ENCODE results near the gene FILIP1L. TPM values are rescaled to one million over a fixed set of nuclear protein-coding genes. Genes with fewer than 3 reads are reported as not detected.
A peak's percentile ranks its signal among the peaks of the same experiment; 100 is the strongest.

FILIP1L gene
- polyA plus RNA-seq, 1 donor = 36.3 TPM

GRCh38 chr3:99981138-99981537 is 133.2 kb downstream of the FILIP1L start:
- WGBS (ENCODE audit: insufficient coverage, low lambda C conversion rate) = no CpG with 5 or more reads among the region's 1 CpG
- H3K4me1 ChIP-seq (ENCODE audit: control insufficient read depth, insufficient read depth, low read length) = no peaks in the 10 kb centered on the region
- H3K27me3 ChIP-seq (ENCODE audit: control insufficient read depth, insufficient read depth, low read length) = no peaks in the 10 kb centered on the region
- no peak for DNase-seq
- no peaks in the 10 kb centered on the region for H3K9me3 ChIP-seq (ENCODE audit: control insufficient read depth, low read depth, low read length)
- no peak overlapping the region for H3K4me3 ChIP-seq (ENCODE audit: low read length)
- H3K27ac ChIP-seq (ENCODE audit: low read length) = no peak overlapping the region
- H3K36me3 ChIP-seq (ENCODE audit: control insufficient read depth, insufficient read depth, low read length) = no peaks in the 10 kb centered on the region

- no peak for DNase-seq
- no CpG with 5 or more reads among the region's 3 CpGs for WGBS (ENCODE audit: insufficient coverage, low lambda C conversion rate)
- Histone ChIP-seq H3K4me3 (ENCODE audit: low read length) (no peak overlapping the region), H3K36me3 (ENCODE audit: control insufficient read depth, insufficient read depth, low read length) (no peaks in the 10 kb centered on the region), H3K27ac (ENCODE audit: low read length) (no peak overlapping the region), H3K27me3 (ENCODE audit: control insufficient read depth, insufficient read depth, low read length) (no peaks in the 10 kb centered on the region), H3K4me1 (ENCODE audit: control insufficient read depth, insufficient read depth, low read length) (no peaks in the 10 kb centered on the region), H3K9me3 (ENCODE audit: control insufficient read depth, low read depth, low read length) (no peaks in the 10 kb centered on the region)
These were observed 133.7 kb downstream of the FILIP1L start for GRCh38 chr3:99980606-99981005.

- H3K36me3 ChIP-seq (ENCODE audit: control insufficient read depth, insufficient read depth, low read length) = no peaks in the 10 kb centered on the region
- no peak overlapping the region for H3K4me3 ChIP-seq (ENCODE audit: low read length)
- no peaks in the 10 kb centered on the region for H3K27me3 ChIP-seq (ENCODE audit: control insufficient read depth, insufficient read depth, low read length)
- H3K9me3 ChIP-seq (ENCODE audit: control insufficient read depth, low read depth, low read length) = no peaks in the 10 kb centered on the region
- H3K4me1 ChIP-seq (ENCODE audit: control insufficient read depth, insufficient read depth, low read length) = no peaks in the 10 kb centered on the region
- WGBS (ENCODE audit: insufficient coverage, low lambda C conversion rate) = no CpG with 5 or more reads among the region's 1 CpG
- DNase-seq = no peak
- H3K27ac ChIP-seq (ENCODE audit: low read length) = no peak overlapping the region
These were observed 136.1 kb downstream of the FILIP1L start for GRCh38 chr3:99978221-99978620.

DNA sequence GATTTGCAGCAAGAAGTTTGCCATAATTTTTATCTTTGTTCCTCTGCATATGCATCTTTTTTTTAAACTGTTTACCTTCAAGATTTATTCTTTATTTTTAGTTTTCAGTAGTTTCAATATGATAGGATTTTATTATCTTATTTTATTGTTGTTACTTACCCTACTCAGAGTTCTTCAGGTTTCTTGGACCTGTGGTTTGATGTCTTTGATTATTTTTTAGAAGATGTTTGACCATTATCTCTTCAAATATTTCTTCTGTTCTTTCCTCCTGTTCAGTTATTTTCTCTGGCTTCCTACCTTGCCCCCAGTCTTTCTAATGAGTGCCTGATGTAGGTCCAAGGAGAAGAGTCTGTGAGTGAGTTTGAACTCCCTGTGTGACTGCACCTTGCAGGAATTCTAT is 137.7 kb downstream of the FILIP1L start:
- Histone ChIP-seq H3K27me3 (ENCODE audit: control insufficient read depth, insufficient read depth, low read length) (no peaks in the 10 kb centered on the region), H3K9me3 (ENCODE audit: control insufficient read depth, low read depth, low read length) (no peaks in the 10 kb centered on the region), H3K27ac (ENCODE audit: low read length) (no peak overlapping the region), H3K4me3 (ENCODE audit: low read length) (no peak overlapping the region), H3K36me3 (ENCODE audit: control insufficient read depth, insufficient read depth, low read length) (no peaks in the 10 kb centered on the region), H3K4me1 (ENCODE audit: control insufficient read depth, insufficient read depth, low read length) (no peaks in the 10 kb centered on the region)
- DNase-seq = no peak

DNA sequence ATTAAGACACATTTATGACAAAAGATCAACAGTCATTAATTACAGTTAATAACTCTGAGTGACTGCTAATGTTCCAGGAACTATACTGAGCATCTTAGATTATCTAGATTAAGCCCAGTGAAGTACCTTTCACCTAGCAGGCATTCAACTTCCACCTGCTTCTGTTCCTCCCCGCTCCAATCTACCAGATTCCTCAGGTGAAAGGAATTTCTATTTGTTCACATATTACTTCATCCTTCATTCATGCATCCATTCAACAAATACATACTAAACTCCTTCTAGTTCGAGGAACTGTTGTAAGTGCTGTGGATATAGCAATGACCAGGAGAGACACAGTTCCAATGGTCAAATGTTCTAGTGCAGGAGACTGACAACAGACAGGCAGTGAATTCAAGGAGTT is 139.3 kb downstream of the FILIP1L start:
- WGBS (ENCODE audit: insufficient coverage, low lambda C conversion rate) = no CpG with 5 or more reads among the region's 2 CpGs
- H3K27me3 ChIP-seq (ENCODE audit: control insufficient read depth, insufficient read depth, low read length) = no peaks in the 10 kb centered on the region
- DNase-seq = no peak
- H3K4me3 ChIP-seq (ENCODE audit: low read length) = no peak overlapping the region
- H3K9me3 ChIP-seq (ENCODE audit: control insufficient read depth, low read depth, low read length) = no peaks in the 10 kb centered on the region
- no peaks in the 10 kb centered on the region for H3K4me1 ChIP-seq (ENCODE audit: control insufficient read depth, insufficient read depth, low read length)
- H3K27ac ChIP-seq (ENCODE audit: low read length) = no peak overlapping the region
- no peaks in the 10 kb centered on the region for H3K36me3 ChIP-seq (ENCODE audit: control insufficient read depth, insufficient read depth, low read length)

DNA sequence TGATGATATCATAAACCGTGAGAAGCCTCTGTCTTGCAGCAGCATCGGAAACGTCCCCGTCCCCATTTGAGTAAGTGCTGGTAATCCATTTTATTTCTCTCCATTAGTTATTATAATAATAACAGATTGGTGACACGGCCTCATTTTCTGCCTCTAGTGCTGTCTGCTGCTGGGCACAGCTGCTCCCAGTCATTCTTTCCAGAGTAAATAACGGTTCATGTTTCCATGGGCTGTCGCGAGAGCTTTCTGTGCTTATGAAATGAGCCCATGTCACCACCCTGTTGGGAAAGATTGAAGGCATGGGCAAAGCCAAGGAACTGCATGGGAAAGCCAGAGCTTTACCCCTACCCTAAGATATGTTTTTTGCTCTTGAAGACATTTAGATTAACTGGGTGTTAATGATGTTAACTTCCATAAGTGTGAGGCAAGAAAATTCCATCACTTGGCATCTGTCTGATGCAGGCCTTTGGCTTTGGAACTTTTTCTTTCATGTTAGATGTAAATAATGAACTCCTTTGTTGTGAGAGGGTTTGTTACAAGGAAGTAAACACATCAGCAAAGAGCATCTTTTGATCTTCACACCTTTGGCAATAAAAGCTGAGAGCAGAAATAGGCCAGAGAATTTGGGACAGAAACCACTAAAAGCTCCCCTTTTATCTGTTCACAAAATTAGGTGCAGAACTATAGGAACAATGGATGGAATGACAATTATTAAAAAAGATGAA is 141.8 kb downstream of the FILIP1L start:
- H3K27me3 ChIP-seq (ENCODE audit: control insufficient read depth, insufficient read depth, low read length) = no peaks in the 10 kb centered on the region
- H3K4me1 ChIP-seq (ENCODE audit: control insufficient read depth, insufficient read depth, low read length) = no peaks in the 10 kb centered on the region
- H3K36me3 ChIP-seq (ENCODE audit: control insufficient read depth, insufficient read depth, low read length) = no peaks in the 10 kb centered on the region
- H3K9me3 ChIP-seq (ENCODE audit: control insufficient read depth, low read depth, low read length) = no peaks in the 10 kb centered on the region
- DNase-seq = no peak
- H3K4me3 ChIP-seq (ENCODE audit: low read length) = no peak overlapping the region
- WGBS (ENCODE audit: insufficient coverage, low lambda C conversion rate) = 67% methylated on average over 4 of the region's 8 CpGs
- H3K27ac ChIP-seq (ENCODE audit: low read length) = no peak overlapping the region

GRCh38 chr3:99971761-99972160 is 142.5 kb downstream of the FILIP1L start:
- no peaks in the 10 kb centered on the region for H3K9me3 ChIP-seq (ENCODE audit: control insufficient read depth, low read depth, low read length)
- no peaks in the 10 kb centered on the region for H3K27me3 ChIP-seq (ENCODE audit: control insufficient read depth, insufficient read depth, low read length)
- no peak overlapping the region for H3K4me3 ChIP-seq (ENCODE audit: low read length)
- no peaks in the 10 kb centered on the region for H3K4me1 ChIP-seq (ENCODE audit: control insufficient read depth, insufficient read depth, low read length)
- H3K27ac ChIP-seq (ENCODE audit: low read length) = no peak overlapping the region
- WGBS (ENCODE audit: insufficient coverage, low lambda C conversion rate) = 100% methylated on average over 1 of the region's 3 CpGs
- no peaks in the 10 kb centered on the region for H3K36me3 ChIP-seq (ENCODE audit: control insufficient read depth, insufficient read depth, low read length)
- no peak for DNase-seq

- no peak overlapping the region for H3K27ac ChIP-seq (ENCODE audit: low read length)
- no CpG with 5 or more reads among the region's 1 CpG for WGBS (ENCODE audit: insufficient coverage, low lambda C conversion rate)
- H3K4me3 ChIP-seq (ENCODE audit: low read length) = no peak overlapping the region
- H3K9me3 ChIP-seq (ENCODE audit: control insufficient read depth, low read depth, low read length) = no peaks in the 10 kb centered on the region
- peaks cover 11% of the 10 kb centered on the region for H3K4me1 ChIP-seq (ENCODE audit: control insufficient read depth, insufficient read depth, low read length)
- H3K36me3 ChIP-seq (ENCODE audit: control insufficient read depth, insufficient read depth, low read length) = no peaks in the 10 kb centered on the region
- DNase-seq = no peak
- no peaks in the 10 kb centered on the region for H3K27me3 ChIP-seq (ENCODE audit: control insufficient read depth, insufficient read depth, low read length)
These were observed 144.1 kb downstream of the FILIP1L start for GRCh38 chr3:99970198-99970597.

DNA sequence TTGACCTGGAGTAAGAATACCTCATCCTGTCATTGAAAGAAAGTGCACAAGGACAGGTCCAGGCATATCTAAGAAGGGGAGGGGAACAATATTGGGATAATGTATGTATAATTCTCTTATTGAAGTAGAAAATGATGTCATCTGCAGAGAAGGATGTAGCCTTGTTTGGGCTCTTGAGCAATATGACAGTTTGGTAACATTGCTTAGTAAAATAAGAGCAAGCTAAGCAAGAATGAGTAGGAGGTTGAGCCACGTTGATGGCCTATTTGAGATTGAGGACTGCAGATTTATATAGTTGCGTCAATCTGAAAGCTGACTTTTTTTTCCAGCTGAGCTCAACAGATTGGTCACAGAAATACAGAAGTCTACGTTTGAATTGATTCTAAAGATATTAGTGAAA is 145.2 kb downstream of the FILIP1L start:
- no peaks in the 10 kb centered on the region for H3K27me3 ChIP-seq (ENCODE audit: control insufficient read depth, insufficient read depth, low read length)
- H3K36me3 ChIP-seq (ENCODE audit: control insufficient read depth, insufficient read depth, low read length) = no peaks in the 10 kb centered on the region
- WGBS (ENCODE audit: insufficient coverage, low lambda C conversion rate) = 100% methylated on average over 1 of the region's 3 CpGs
- H3K9me3 ChIP-seq (ENCODE audit: control insufficient read depth, low read depth, low read length) = no peaks in the 10 kb centered on the region
- H3K27ac ChIP-seq (ENCODE audit: low read length) = no peak overlapping the region
- H3K4me3 ChIP-seq (ENCODE audit: low read length) = no peak overlapping the region
- DNase-seq = no peak
- peaks cover 14% of the 10 kb centered on the region for H3K4me1 ChIP-seq (ENCODE audit: control insufficient read depth, insufficient read depth, low read length)

- no peaks in the 10 kb centered on the region for H3K36me3 ChIP-seq (ENCODE audit: control insufficient read depth, insufficient read depth, low read length)
- WGBS (ENCODE audit: insufficient coverage, low lambda C conversion rate) = no CpG with 5 or more reads among the region's 2 CpGs
- H3K4me1 ChIP-seq (ENCODE audit: control insufficient read depth, insufficient read depth, low read length) = peaks cover 14% of the 10 kb centered on the region
- no peak overlapping the region for H3K27ac ChIP-seq (ENCODE audit: low read length)
- H3K4me3 ChIP-seq (ENCODE audit: low read length) = no peak overlapping the region
- no peaks in the 10 kb centered on the region for H3K9me3 ChIP-seq (ENCODE audit: control insufficient read depth, low read depth, low read length)
- H3K27me3 ChIP-seq (ENCODE audit: control insufficient read depth, insufficient read depth, low read length) = no peaks in the 10 kb centered on the region
- no peak for DNase-seq
These were observed 146.5 kb downstream of the FILIP1L start for GRCh38 chr3:99967796-99968195.

GRCh38 chr3:99966662-99967416 is 147.5 kb downstream of the FILIP1L start:
- Histone ChIP-seq H3K4me3 (ENCODE audit: low read length) (no peak overlapping the region), H3K36me3 (ENCODE audit: control insufficient read depth, insufficient read depth, low read length) (no peaks in the 10 kb centered on the region), H3K4me1 (ENCODE audit: control insufficient read depth, insufficient read depth, low read length) (peaks cover 14% of the 10 kb centered on the region), H3K27me3 (ENCODE audit: control insufficient read depth, insufficient read depth, low read length) (no peaks in the 10 kb centered on the region), H3K27ac (ENCODE audit: low read length) (peak overlapping the region; percentile 28), H3K9me3 (ENCODE audit: control insufficient read depth, low read depth, low read length) (no peaks in the 10 kb centered on the region)
- no CpG with 5 or more reads among the region's 7 CpGs for WGBS (ENCODE audit: insufficient coverage, low lambda C conversion rate)
- no peak for DNase-seq

Measured in large intestine (tissue), 3 donors.